Activated naive CD4-positive, alpha-beta T cell (primary cell): ENCODE results near the gene MYZAP.
"Not testable (repeated sequence)": the region's sequence is repeated elsewhere in the genome, so short reads cannot be mapped to it uniquely, and the experiment has no call there.

ENCODE experiments used
- DNase-seq, 4 experiments: peaks; one replicate each; lab custom pipeline; 2025; lab: John Stamatoyannopoulos, UW

The MYZAP gene

GRCh38 chr15:57594479-57594878, 2.8 kb downstream of the MYZAP start:
- DNase-seq = no peak

DNA sequence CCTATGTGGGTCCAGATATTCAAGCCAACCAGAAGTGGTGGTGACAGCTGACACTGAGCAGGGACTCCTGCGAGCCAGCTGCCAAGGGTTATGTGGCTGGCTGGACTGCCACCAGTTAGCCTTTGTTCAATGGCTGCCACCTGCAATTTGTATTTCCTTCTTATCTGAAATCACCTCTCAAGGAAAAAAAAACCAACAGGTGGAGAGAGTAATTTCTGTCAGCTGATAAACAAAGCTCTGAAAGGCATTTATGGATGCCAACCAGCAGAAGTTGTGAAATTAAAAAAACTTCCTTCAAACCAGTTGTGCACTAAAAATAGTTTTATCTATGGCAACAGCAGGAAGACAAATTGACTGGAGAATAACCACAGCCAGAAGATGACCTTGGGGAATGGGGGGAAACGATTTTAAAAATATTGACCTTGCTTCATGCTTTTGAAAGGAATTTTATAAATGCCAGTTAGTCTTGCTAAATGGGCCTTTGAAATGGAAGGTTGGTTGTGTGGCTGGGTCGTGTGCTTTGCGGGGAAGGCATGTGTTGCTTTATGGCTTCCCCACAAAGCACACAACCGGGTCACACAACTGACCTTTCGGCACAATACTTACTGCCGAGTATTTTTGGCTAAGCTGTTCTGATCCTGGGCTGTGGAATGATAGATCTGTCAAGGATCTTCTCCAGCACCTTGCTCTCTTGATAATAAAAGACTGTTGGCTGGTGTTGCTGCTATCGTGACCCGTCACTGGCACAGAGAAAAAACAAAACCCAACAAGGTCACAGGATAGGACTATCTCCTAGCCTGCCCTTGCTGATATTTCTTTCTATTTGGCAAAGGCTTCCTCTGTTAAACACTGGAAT, 3.5 kb downstream of the MYZAP start:
- no peak for DNase-seq

GRCh38 chr15:57596301-57596855, 4.7 kb downstream of the MYZAP start:
- no peak for DNase-seq

- no peak for DNase-seq
Measured at GRCh38 chr15:57596978-57597377, 5.3 kb downstream of the MYZAP start.

DNA sequence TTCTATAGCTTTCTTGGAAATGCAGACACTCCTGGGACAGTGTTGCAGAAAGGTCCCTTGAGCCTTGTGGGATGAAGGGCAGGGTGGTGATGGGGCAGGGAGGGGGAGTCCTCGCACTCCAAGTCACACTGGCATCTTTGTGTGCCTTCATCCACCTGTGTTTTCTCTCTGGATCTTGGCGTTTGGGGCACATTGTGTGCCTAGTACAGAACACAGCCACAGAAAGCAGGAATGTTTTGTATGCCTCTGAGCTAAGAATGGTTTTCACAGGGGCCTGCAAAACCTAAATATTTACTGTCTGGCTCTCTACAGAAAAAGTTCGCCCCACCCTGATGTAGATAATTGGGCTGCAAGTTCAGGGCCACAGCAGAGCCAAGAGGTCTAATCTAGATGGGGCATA, 5.7 kb downstream of the MYZAP start:
- DNase-seq = no peak

DNA sequence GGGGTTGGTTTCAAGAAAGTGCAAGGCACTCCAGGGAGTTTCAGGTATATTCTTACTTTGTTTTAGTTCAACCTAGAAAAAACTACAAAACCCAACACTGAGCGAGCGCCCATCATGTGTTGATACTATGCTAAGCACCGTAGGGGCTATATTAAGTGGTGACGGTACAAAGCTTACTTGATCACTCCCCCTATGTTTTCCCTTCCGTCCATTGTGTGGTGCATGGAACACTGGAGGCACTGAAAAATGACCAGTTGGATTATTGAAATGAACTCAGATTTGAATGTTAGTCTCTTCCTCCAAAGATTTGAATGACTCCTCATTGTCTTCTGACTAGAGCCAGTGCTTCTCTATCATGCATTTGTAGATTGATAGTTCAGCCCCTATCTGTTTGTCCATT, 6.6 kb downstream of the MYZAP start:
- no peak for DNase-seq

DNA sequence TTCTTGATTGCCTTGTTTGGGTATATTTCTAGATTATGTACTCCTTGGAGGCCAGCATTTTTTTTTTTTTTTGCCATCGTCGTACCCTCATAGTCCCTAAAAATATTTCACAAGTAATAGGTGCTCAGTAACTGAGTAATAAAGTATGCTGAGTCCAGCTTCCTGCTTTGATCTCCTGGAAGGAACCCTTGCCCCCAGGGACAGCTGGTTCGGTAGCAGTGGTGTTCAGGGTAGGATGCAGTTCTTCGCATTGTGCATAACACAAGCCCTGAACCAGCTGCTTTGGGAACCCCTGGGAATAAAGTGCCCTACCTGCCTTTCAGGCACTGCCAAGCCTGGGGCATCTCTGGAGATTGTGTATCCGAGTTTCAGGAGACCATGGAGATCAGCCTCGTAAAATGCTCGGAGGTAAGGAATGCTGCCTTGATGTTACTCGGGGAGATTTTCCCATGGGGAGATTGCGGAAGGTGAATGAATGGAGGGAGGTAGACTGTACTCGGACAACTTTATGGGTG, 7.6 kb downstream of the MYZAP start:
- DNase-seq = no peak

DNA sequence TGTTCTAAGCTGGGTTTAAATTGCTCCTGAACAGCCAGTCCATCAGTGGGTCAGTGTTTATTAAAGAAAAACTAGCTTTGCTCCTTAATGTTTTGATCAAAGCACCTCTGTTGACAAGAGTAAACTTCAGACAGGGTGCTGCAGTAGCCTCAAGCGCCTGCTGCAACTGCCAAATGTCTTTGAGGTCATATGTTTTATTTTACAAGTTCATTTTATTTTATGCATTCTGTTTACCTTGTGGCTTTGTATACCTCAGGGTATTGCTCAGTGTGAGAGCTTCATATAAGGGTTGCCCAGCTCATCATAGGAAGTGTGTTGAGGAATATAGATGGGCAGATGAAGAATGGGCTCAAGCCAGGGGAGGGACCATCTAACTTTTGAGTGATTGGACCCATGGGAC, 8.5 kb downstream of the MYZAP start:
- no peak for DNase-seq

GRCh38 chr15:57604507-57604906, 12.8 kb downstream of the MYZAP start:
- no peak for DNase-seq

DNA sequence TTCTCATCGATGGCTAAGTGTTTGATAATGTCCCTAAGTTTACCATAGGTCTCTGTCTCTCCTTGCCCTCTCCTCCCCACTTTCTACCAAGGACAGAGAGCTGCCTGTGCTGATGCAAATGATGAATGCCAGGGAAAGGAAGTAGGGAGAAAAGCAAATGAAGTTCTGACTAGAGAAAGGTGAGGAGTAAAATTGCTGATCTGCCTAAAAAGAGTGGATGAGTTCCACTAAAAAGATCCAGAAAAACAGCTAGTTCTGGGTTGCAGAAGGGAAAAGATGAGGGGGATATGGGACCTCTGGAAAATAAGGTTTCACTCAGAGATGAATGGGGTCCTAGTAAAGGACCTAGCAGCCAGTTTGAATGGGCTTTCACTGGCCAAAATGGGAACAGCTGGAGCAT, 13.8 kb downstream of the MYZAP start:
- no peak for DNase-seq

- no peak for DNase-seq
Measured at GRCh38 chr15:57606048-57606447, 14.3 kb downstream of the MYZAP start.

GRCh38 chr15:57606816-57607215, 15.1 kb downstream of the MYZAP start:
- DNase-seq = no peak

DNA sequence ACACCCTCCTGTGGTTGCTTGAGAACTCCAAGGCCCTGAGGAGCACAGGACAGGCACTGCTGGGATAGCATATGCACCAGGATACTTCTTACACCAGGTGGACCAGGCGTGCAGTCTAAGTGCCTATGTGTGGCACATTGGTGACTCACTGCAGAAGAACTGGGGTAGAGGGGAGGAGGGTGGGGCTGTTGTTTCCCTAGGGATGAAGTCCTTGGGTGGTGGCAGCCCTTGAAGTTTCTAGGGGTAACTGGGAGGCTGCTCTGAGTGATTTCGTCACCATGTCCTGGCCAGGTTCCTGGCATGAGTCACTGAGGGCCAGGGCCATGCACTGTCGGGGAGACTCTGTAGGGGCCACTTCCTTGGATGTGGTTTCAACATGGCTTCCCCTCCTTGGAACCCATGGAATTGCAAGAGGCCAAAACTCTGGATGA, 15.9 kb downstream of the MYZAP start:
- DNase-seq = no peak

- DNase-seq = no peak
Measured at GRCh38 chr15:57609805-57610529, 18.3 kb downstream of the MYZAP start.

GRCh38 chr15:57611123-57611522, 19.4 kb downstream of the MYZAP start:
- DNase-seq = no peak

- DNase-seq = no peak
Measured at GRCh38 chr15:57611938-57612337, 20.2 kb downstream of the MYZAP start.

GRCh38 chr15:57614241-57614640, 22.5 kb downstream of the MYZAP start:
- DNase-seq = no peak

- not testable (repeated sequence) for DNase-seq
Measured at GRCh38 chr15:57615951-57616496, 24.3 kb downstream of the MYZAP start.

DNA sequence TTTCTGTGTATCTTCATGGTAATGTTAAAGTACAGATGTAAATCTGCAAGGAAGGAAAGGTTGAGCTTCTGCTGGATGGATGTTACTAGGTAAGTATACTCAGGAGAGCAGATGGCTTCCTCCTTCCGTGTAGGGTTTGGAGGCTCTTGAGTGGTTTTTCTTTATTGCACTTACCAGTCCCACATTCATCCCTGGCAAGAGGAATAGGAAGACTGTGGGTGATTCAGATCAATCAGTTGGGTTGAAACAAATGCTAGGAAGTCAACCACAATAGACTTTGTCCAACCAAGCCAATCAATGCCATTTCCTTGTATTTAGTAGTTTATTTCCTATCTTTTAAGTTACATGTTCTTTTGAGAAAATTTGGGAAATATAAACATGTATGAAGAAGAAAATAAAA, 26.6 kb downstream of the MYZAP start:
- DNase-seq = no peak

GRCh38 chr15:57619746-57620145, 28.0 kb downstream of the MYZAP start:
- DNase-seq = no peak

DNA sequence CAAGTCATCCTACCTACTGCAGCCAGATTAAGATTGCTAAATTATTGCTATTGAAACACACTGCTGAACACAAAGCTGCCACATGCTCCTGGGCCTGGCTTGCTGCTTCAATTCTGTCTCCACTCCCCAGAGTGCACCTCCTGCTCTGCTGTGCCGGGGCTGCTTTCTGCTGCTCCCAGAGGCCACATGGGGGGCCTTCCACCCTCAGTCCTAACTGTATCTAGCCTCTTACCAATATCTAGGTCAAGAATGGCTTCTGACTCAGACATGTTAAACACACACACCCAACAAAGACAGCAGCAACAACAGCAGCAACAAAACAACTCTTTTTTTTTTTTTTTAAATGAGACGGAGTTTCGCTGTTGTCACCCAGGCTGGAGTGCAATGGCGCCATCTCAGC, 33.0 kb downstream of the MYZAP start:
- DNase-seq = no peak

- DNase-seq = no peak
Measured at GRCh38 chr15:57625703-57626448, 34.2 kb downstream of the MYZAP start.
